ENCODE measurements around the gene SULT1C4.

DNA sequence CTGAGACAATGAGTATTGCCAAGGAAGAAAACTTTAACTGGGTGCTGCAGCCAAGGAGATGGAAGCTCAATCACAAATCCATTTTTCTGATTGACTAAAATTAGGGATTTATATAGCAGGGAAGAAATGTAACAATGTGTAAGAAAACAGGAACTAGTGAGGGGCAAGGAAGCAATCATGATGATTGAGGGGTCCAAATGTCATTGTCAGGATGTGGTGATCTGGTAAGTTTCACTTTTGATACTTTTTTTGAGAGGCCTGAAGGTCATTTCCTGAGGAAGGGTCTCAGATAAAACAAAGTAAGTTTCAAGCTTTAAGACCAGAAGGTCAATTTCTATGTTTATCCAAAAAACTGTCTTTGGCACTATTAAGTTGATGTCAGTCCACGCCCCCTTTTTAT lies 59.2 kb downstream of the SULT1C4 start:
- TF ChIP-seq, protein P1, sequence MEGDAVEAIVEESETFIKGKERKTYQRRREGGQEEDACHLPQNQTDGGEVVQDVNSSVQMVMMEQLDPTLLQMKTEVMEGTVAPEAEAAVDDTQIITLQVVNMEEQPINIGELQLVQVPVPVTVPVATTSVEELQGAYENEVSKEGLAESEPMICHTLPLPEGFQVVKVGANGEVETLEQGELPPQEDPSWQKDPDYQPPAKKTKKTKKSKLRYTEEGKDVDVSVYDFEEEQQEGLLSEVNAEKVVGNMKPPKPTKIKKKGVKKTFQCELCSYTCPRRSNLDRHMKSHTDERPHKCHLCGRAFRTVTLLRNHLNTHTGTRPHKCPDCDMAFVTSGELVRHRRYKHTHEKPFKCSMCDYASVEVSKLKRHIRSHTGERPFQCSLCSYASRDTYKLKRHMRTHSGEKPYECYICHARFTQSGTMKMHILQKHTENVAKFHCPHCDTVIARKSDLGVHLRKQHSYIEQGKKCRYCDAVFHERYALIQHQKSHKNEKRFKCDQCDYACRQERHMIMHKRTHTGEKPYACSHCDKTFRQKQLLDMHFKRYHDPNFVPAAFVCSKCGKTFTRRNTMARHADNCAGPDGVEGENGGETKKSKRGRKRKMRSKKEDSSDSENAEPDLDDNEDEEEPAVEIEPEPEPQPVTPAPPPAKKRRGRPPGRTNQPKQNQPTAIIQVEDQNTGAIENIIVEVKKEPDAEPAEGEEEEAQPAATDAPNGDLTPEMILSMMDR (IDR thresholded peaks at IDR 0.05), result no peak
- TF ChIP-seq JUND (IDR thresholded peaks at IDR 0.05), result no peak
